COLO829 (cell line): Measurements from ENCODE around the gene CDY1B.
"Not testable (repeated sequence)": the region's sequence is repeated elsewhere in the genome, so short reads cannot be mapped to it uniquely, and the experiment has no call there.

Experiments
- DNase-seq: peaks from one replicate; pipeline ENCODE4 v3.0.0; 2012; ENCODE audit warnings: low spot score

CDY1B gene

DNA sequence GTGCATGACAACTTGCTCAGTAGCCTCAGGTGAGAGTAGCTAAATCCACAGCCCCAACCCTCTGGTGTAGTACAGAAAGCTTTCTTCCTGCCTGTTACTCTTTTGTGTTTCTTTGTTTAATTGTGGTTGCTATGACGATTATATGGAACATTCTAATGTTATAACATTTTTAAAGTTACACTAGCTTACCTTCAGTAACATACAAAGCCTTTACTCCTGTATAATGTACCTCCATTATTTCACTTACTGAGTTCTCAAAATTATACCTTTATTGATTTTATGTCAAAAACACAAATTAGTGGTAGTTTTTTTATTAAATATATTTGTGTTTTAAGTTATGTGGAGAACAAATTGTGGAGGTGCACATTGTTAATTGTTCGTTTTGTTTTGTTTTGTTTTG, at the start of gene CDY1B:
CDY1B (minus strand) TSS at position 101 of the 400 bp plus-strand sequence. CDS start 331 bp downstream, outside the sequence.
- DNase-seq, result not testable (repeated sequence)

DNA sequence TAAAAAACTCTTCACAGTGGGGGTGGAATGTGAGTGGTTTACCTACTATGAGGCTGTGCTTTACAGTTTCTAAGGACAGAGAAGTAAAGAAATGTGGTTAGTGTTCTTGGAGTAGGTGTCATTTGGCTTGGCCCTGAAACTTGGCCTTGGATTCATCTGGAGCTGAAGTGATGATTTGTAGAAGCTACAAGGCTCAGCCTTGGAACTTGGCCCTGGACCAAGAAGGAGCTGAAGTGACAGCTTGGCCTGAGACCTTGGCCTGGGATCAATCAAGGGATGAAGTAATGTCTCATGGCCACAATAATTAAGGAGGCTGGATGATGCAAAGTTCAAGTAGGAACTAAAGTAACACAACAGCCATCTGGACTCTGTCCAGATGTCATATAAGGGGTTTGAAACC, 1.7 kb upstream of the CDY1B start:
- DNase-seq, result not testable (repeated sequence)

- DNase-seq, result not testable (repeated sequence)
Measured at GRCh38 chrY:24043209-24043608, 4.6 kb downstream of the CDY1B start.

DNA sequence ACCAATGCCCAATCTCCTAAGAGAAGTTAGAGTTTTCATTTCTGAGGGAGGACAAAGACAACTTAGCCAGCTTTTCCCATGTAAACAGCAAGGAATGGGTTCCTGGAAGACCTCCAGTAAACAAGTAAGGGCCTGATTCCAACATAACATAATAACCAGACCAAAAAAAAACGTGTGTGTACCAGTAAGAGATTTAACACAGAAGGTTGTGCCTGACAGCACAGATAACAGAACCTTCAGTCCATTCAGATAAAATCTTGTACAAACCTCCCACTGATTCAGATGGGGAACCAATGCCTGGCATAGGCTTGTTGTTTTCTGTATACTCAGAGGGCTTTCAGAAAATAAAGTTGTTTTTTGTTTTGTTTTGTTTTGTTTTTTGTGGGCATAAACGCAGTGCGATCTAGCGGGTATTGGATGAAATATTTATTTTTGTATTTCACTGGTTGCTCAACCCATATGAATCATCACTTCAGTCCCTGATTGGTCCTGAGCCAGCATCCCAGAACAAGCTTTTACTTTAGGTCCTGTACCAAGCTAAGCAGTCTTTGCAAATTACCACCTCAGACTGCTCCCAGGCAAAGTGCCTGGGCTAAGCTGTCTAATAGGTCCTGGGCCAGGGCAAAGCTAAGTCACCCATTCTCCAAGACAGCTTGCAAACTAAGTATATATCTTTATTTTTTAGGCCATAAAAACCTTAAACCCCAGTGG, 8.7 kb downstream of the CDY1B start:
- DNase-seq, result not testable (repeated sequence)

DNA sequence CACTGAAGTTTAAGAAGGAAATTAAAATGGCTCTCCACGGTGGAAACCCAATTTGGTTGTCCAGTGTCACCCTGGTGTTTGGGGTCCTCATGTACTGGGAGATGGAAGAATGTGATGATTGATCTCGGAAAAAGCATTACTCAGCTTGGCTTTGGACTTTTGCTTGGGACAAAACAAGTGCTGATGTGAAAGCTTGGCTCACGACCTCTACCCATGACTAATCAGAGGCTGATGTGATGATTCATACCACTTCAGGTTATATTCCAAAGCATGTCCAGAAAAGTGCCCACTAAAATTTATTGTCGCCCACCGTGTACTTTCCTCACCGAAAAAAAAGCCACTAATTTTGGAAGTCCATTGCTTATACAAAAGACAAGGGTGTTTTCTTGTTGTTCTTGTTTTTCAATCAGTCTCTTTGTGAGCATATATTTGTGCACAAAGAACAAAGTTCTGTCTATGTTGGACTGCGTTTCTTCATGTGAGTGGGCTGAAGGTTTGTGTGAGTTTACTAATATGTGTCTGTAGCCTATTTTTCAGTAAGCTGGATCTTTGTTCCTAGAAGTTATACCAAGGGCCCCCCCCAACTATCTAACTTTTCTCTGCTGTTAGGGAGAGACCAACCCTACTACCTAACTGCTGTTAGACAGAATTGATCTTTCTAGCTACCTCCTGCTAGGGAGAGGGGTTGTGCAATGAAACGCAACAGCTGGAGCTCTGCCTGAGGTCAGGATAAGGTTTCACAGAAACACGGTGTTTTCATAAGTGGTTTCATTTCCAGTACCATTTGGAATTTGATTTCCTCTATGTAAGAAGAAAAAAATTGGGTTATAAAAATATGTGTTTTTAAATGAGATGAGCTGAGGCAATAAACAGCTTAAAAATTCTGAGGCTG, 21.4 kb downstream of the CDY1B start:
- DNase-seq, result not testable (repeated sequence)
